DMS153 treated with DMSO at 0.1 percent for 48 hours (cell line): ENCODE measurements around the gene SULT1C3.
"Not testable (repeated sequence)": the region's sequence is repeated elsewhere in the genome, so short reads cannot be mapped to it uniquely, and the experiment has no call there.

Experiments used
- DNase-seq: peaks from one replicate; lab custom pipeline; 2025; ENCODE audit not compliant: unreplicated experiment; lab: John Stamatoyannopoulos, UW

The SULT1C3 gene

DNA sequence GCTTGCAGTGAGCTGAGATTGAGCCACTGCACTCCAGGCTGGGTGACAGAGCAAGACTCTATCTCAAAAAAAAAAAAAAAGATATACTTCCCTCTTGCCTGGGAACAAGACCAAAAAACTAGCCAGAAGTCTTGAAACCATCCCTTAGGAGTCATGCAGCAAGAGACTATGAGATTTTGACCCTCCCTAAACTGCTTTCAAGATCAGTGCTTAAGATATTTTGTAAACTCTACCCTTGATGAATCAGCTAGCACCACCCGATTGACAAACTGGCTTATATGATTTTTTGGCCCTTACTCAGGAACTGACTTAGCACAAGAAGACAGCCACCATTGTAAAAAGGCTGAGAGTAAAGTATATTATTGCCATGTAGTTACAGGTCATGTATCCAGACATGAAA is 3.8 kb downstream of the SULT1C3 start:
- DNase-seq, result no peak

DNA sequence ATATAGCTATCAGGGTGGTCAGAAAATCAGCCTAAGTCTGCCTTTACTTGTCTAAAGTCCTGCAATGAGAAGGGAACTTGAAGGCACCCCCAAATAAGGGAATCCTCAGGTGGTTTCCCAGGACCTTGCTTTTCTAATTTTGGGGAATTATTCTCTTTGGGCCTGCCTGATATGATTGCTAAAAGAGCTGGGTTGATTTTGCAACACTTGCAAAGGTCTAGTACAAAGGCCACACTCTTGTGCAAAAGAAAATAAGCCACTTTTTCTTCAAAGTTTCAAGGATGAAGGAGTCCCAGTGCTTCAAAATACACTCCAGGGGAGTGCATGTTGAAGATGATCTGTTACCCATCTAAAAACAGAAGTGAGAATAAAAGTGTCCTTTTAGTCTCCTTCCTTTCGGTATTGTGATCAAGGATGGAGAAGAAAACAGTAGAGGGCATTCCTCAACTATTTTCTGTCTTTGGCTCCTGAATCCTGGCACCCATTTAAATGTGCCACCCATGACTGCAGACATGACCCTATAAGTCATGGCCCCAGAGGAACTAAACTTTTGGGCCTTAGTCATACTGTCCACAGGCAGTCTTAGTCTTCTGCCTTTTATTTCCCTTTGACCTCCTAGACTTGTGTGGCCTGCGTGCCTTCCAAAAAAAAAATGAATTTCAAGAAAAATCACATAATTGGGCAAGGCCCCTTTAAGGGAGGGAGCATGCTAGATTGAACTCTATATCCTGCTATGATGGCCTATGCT is 5.1 kb downstream of the SULT1C3 start:
- DNase-seq, result no peak

DNA sequence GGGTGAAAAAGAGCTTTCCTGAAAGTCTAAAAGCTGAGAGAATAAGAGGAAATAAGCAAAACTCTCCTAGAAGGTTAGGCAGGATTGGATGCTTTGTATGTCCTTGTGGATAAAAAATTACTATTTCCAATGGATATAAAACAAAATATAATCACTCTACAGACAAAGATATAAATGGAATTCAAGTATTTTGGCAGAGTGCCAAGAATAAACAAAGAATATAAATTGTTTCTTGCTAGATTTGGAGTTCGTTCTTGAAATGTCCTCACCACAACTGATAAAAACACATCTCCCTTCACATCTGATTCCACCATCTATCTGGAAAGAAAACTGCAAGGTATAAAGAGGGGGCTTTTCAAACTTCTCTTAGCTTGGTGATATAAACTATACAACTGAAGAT is 13.3 kb downstream of the SULT1C3 start:
- DNase-seq, result no peak

DNA sequence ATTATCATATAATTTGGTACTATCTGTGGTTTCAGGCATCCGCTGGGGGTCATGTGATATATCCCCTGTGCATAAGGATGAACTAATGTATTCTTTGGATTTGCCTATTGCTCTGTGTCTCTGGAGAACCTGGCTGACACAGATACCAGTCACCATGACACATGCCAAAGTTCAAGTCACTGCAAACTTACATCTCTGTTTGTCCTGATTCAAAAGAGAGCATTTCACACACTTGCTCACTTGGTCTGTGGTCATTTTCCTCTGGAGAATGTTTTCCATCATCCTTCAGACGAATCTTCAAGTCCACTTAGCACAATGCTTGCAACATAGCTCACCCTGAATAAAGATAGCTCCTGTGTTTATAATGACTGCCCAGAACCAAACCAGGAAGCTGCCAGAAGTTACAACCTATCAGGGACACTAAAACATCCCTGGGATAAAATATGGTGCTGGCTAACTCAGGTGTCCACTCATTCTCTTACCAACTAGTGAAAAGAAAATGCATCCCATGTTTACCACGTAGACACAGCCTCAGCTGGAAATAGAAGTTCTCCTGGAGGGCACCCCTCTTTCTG is 18.1 kb downstream of the SULT1C3 start:
- no peak for DNase-seq

DNA sequence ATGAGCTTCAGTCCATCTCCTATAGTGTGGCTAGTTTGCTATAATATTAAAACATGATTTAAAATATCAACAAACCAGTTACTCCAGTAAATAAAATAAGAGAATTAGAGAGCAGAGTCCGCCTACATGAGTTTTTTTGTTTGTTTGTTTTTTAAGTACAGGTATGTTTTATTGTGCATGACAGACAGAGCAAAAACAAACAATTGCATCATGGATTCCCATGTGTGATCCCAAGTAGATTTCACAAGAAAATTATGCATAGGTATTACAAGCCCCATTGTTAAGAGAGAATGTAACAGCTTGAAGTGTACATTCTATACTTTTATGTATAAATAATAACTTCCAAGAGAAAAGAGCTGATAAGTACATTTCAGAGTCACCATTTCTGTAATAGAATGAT is 21.0 kb downstream of the SULT1C3 start:
- no peak for DNase-seq

DNA sequence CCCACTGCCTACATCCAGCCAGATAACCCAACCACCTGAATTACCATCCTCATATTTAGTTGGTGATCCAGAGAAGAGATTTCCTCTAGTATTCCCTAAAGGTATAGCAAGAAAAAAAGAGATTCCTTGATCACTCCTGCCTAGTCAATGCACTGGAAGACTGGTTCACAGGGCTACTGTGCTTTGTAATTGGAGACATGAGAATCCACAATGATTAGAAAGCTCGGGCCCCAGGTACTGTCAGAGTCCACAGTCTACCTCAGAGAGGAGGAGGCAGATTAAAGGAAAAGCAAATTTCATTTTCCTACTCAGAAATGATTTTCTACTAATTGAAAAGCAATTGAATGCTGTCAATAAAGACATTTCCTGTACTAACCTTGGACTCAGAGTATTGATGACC is 22.3 kb downstream of the SULT1C3 start:
- DNase-seq, result no peak

DNA sequence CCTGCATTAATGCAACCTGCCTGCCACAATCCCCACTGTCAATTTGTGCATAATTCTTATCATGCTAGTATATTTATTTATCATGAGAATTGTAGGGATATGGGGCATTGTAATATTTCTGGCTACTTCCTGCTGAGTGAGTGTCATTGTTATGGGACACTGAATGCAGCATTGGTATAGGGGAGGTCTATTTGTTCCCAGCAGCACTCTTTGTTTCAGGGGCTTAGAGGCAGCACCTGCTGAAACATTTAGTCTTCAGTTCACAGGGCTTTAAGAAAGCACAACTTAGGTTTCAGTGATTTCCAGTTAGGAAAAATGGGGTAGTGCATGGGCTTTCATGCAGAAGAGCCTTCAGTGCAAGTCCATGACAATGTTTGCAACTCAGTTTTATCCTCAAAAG is 23.6 kb downstream of the SULT1C3 start:
- DNase-seq, result no peak

DNA sequence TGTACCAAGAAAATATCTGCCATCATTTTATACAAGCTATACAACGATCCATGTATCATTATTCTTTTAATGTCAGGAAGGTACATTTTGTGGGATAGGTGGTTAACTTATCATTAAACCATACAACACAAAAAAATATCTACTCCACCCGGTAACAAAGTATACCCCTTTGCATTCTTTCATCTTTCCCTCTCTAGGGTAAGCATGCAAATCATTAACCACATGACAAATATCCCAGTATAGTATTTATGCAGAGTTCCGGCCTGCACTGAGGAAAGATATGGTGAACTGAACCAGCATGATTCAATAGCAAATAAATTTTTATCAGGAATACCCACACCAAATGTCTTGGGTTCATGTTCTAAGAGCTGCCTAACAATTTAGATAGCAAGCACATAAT is 26.4 kb downstream of the SULT1C3 start:
- DNase-seq, result no peak

DNA sequence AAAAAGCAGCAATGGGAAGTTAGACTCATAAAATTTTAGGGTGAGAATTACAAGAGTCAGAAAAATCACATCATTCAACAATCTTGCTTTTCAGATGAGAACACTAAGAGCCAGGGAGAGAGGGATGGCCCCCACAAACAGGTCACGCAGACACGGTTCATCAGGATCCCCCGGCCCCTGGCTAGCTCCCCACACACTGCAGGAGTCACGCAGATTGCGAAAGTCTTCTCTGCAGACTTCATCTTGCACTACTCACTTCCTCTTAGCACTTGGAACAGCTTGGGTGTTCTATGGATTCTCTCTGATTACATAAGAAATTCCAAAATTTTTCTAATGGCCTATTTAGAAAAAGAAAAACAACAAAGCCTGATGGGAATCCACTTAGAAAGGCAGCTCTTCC is 27.3 kb downstream of the SULT1C3 start:
- DNase-seq, result no peak

DNA sequence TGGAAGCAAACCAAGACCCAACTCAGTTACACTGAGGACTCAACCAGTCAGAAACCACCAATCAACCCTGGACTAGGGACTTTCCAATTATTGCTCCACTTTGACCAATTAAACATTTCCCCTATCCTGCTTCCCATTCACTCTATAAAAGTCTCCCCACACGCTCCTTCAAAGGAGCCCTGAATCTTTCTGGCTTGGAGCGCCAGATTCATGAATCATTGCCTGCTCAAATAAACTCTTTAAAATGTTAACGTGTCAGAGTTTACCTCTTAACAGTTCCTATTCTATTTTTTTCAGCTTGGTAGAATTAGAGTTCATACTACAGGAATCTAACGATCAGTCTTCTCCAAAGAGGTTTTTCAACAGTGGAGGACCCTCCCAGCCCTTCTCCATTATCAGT is 28.2 kb downstream of the SULT1C3 start:
- DNase-seq, result no peak

DNA sequence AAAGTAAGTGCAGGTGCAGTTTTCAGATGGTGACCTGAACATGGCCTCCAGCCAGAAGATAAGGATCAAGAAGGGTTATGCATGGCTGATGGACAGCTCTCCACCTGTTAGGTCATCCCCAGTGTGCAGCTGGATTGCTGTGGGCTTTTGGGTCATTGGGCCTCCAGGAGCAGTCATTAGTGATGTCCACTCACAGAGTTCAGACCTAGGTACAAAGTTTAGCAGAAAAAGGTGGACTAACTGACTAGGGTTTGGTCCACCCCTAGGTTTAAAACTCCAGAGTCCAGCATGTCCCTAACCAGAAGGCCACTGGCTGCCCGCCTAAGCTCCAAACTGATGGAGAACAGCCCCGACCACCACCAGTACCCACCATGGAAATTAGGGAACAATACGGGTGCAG is 30.6 kb downstream of the SULT1C3 start:
- DNase-seq, result no peak

DNA sequence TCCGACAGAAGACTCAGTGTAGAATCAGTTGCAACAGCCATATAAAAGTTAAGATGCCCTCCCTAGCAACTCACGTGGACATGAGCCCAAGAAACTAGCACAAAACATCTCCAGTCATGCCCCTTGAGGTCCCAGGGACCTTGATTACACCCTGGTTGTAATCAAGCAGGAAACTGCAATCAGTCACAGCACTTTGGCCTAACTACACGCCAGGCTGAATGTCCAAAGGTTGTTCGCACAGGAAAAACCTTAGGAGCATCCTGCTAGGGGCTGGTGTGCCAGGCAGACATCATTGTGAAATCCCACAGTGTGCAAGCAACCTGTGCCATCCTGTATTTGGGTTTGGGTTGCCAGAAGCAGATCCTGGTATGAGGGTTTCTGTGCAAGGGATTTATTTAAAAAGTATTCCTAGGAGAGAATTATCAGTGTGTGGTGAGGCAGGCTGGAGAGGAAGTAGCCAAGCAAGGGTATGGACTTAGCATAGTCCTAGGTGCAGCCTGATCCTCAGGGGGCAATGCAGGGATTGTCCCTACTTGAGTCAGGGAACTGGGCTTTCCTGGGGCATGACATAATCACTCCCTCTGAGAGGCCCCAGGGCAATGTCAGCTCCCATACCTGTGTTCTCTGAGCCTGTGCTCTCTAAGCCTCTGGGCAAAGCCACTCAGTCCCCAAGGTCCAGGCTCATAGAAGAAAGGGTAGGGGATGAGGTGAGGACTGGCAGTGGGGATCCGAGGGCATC is 31.2 kb downstream of the SULT1C3 start:
- DNase-seq, result no peak

DNA sequence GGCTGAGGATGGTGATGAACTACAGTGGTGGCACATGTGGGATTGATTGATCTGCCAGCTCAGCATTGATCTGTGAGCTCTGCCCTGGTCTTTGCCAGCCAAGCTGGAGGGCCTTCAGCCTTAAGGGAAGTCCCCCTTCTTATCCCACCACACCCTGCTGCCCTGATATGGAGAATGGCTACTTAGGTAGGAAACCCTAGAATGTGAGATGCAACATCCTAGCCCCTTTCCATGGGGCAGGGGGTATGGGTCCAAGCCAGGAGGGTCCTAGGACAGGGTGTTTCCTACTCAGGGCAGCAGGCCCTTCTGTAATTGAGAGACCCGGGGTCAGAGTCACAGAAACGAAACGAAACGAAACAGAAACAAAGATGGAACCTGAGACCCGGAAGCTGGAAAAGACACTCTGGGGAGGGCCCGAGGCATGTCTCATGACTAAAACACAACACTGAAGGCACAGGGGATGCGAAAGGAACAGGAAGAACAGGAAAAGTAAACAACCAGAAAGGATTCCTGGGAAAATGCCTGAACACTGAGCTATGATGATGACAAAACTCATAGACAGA is 32.0 kb downstream of the SULT1C3 start:
- DNase-seq, result peak; percentile 30

DNA sequence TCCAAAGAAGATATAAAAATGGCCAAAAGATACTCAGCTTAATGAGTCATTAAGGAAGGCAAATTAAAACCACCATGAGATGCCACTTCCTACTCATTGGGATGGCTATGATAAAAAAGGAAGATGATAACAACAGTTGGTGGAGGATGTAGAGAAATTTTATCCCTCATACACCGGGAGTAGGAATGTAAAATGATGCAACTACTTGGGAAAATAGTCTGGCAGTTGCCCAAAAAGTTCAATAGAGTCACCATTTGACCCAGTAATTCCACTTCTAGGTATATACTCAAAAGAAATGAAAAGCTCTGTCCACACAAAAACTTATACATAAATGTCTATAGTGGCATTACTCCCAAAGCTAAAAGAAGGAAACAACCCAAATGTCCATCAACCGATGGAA is 38.9 kb downstream of the SULT1C3 start:
- no peak for DNase-seq

DNA sequence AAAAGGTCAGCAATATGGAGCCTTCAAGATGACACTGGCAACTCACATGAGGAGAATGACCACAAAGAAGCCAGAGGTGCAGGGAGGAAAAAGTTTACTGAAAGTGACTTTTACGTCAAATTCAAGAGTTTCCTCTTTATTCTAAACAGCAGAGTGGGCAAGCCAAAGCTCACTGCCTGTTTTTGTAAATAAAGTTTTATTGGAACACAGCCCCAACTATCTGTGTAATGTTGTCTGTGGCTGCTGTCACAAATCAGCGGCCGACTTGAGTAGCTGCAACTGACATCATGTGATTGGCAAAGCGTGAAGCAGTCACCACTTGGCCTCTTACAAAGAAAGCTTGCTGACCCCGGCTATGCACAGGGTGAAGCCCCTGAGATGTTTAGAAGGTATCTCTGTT is 39.7 kb downstream of the SULT1C3 start:
- no peak for DNase-seq

DNA sequence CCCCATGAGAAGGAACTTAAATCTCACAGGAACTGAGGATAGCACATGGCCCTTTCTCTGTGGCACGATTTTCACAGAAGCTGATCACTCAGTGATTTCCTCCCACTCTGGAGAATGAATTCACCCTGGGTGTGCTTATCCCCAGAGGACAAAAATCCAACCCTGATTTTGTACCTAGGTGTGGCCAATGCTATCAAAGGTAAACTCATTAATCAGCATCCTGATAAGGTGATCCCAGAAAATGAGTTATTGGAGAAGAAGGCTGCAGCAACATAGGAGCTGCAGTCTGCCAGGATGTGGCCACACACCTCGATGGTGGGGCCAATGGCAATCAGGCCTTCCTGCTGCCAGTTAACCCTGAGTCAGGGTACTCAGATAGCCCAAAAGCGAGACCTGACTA is 40.7 kb downstream of the SULT1C3 start:
- DNase-seq, result no peak

DNA sequence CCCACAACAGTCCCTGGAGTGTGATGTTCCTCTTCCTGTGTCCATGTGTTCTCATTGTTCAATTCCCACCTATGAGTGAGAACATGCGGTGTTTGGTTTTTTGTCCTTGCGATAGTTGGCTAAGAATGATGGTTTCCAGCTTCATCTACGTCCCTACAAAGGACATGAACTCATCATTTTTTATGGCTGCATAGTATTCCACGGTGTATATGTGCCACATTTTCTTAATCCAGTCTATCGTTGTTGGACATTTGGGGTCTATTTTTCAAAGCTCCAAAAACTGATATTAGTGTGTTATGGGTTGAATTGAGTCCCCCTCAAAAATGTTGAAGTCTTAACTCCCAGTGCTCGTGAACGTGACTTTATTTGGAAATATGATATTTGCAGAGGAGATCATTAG is 44.8 kb downstream of the SULT1C3 start:
- DNase-seq, result not testable (repeated sequence)

DNA sequence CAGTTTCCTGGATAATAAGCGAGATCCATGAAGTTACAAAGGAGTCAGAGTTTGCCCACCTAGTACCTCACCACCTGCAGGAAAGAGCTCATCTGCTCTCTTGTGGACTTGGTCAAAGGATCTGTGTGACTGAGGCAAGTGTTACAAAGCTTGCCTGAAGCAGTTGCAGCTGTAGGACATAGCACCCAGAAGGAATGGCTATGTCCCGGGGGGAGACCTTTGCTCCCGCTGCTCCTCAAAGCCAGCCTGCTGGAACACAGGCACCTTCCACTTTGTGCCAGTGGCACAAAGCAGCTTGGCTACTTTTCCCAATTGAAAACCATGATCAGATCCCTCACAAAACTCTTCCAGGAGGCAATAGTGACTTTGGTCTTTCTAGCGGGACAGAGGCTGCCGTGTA is 45.8 kb downstream of the SULT1C3 start:
- DNase-seq, result no peak

DNA sequence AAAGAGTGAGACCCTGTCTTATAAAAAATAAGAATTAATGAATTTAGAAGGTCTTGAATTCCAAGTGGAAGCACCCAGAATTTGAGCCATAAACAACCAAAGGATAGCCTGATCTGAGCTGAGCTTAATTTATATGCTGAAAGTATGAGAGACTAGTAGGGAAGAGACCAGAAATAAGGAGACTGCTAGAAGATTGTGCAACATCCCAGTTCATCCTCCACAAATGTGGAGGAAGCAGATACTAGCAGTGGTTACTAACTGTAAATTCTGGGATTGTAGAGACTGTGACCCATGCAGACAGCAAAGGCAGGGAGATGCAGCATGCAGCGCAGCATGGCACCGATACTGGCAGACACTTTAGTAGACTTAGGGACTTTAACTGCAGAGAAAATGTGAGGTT is 47.4 kb downstream of the SULT1C3 start:
- no peak for DNase-seq

DNA sequence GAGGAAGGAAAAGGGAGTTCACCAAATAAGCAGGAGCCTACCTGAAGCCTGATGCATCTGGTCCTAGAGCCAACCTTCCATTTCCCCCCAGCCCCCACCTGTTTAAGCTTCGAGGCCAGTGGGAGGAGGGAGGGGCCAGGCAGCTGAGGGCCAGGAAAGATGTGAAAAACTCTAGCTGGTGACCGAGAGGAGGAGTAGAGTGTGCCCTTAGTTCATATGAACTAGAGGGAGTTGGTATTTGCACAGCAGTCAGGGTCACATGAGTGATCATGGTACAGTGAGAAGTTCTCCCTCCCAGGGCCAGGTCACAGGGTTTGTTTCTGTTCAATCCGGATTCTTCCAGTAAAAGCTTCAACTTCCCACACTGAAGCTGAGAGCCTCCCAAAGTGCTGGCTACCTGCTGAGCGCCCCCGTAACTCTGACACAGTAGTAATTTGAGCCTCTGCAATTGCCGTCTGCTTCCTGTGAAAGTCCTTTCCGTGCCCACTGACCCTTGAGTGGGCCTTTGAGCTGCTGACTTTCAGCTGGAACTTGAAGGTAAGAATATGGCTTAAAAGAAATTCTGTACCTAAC is 48.9 kb downstream of the SULT1C3 start, which contains the start of gene SULT1C2:
TSS of gene SULT1C2 (plus strand) at position 362 of the 573 bp plus-strand sequence. CDS start 4,773 bp downstream, outside the sequence.
- no peak for DNase-seq

DNA sequence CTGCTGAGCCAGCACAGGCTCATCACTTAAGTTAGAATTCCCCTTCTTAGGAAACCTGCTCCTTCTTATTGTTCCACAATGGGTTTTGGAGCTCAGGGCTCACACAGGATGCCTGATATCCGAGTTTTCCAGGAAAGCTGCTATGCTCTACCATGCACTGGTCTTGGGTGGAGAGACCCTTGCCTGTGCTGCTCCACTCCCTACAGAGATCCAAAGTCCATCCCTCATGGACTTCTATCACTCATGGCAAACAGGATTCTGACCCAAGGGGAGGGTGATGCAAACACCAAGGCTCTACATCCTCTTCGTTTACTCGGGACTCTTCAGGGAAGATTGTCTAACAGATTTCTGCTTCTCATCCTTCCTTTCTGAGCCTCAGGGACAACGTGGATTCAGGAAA is 54.1 kb downstream of the SULT1C3 start:
- no peak for DNase-seq
